ENCODE measurements around the gene TBRG4.

TBRG4 gene

GRCh38 chr7:45050198-45050597, 61.3 kb downstream of the TBRG4 start:
- DNase-seq = no peak
